GM15510 (cell line): ENCODE data around the gene ZC3H7A.

ENCODE experiments used
- POLR2A ChIP-seq: IDR thresholded peaks from 3 replicates; pipeline ENCODE4 v1.6.1; 2011; ENCODE audit warnings: borderline replicate concordance; ENCODE audit not compliant: insufficient read length; ENCODE audit errors: extremely low read depth

Gene ZC3H7A

GRCh38 chr16:11806721-11807120 lies 9.7 kb upstream of the ZC3H7A start:
- no peak for TF ChIP-seq POLR2A

DNA sequence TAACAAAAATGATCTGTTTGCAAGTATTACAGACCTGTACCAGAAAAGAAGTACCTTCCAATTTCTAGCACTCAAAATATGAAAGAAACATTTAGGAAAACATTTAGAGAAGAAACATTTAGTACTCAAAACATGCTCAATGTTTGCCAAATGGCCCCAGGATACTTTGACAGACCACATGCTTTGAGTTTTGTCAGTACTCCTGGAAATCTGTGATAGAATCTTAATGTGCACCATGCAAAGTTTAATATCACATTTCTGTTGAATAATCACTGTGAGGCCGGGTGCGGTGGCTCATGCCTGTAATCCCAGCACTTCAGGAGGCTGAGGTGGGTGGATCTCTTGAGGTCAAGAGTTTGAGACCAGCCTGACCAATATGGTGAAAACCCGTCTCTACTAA lies 8.5 kb upstream of the ZC3H7A start:
- TF ChIP-seq POLR2A = no peak

GRCh38 chr16:11801481-11802021 lies 4.5 kb upstream of the ZC3H7A start:
- no peak for TF ChIP-seq POLR2A

DNA sequence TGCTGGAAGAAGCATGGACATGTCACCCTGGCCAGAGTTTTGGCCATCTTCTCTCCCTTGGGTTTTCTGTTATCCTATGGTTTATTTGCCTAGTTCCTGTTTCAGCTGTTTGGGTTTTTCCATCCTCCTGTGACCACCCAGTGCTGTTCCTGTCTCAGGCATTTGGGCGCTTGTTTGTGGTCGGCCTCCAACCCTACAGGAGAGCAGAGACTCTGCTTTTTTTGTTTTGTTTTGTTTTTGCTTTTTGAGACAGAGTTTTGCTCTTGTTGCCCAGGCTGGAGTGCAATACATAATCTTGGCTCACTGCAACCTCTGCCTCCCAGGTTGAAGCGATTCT lies 3.3 kb upstream of the ZC3H7A start:
- TF ChIP-seq POLR2A = no peak

GRCh38 chr16:11799509-11800381 lies 2.7 kb upstream of the ZC3H7A start:
- TF ChIP-seq POLR2A = no peak

DNA sequence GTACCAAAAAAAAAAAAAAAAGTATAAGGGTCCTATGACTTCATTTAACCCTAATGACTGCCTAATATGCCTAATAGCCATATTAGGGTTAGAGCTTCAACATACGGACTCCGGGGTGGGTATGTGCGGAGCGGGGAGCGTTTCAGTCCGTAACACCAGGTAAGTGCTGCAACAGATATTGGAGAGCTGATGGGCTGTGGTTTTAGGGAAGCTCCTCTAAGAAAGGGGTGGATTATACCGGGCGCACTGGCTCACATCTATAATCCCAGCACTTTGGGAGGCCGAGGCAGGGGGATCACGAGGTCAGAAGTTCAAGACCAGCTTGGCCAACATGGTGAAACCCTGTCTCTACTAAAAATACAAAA lies 1.9 kb upstream of the ZC3H7A start:
- TF ChIP-seq POLR2A = no peak

DNA sequence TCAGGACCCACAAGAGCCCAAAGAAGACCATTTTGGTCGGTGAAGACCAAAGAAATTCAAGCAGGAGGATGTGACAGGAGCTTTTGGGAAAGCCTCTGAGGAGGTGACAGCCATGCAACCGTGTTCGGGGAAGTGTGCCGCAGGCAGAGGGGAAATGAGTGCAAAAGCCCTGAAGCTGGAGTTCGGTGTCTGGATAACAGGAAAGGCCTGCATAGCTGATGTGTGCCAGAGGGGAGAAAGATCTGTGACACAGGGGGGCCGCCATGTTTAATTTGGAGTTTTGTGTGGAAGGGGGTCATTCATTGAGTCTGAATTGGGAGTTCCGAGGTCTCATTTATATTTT lies 870 bp upstream of the ZC3H7A start:
- no peak for TF ChIP-seq POLR2A

DNA sequence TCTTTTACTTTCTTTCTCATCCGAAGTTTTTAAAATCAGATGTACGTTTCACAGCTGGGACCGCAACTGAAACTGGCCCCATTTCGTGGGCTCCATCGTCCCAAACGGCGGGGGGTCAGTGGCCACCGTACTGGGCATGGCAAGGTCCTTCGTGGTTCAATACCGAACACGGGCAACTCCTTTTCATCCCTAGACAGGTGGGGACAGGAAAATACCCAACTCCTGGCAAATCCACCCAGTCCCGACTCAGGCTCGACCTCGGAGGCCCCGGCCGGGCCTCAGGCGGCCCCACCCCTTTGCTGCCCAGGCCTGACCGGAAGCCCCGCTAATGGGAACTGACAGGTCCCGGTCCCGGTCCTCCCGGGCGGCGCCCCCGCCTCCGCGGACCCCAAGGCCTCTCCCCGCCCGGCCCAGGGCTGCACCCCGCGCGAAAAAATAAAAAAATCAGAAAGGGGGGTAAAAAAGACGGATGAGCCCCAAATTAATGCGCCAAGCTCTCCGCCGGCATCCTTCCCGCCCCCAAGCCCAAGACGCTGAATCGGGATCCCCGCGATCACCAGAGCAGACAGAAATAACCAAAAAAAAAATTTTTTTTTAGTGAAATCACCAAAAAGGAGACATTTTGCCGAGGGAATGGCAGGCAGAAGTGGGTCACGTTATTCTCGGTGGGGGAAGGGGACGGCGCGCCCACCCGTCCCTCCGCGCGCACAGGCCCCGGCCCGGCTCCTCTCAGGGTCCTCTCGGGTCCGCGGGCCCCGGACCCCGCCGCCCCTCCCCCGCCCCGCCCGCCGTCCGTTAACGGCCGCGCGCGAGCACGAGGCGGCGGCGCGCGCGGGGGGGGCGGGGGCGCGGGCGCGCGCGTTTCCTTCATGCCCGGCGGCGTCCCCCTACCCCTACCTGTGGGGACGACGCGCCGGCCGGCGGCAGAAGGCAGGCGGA lies 562 bp downstream of the ZC3H7A start:
- TF ChIP-seq POLR2A = no peak

DNA sequence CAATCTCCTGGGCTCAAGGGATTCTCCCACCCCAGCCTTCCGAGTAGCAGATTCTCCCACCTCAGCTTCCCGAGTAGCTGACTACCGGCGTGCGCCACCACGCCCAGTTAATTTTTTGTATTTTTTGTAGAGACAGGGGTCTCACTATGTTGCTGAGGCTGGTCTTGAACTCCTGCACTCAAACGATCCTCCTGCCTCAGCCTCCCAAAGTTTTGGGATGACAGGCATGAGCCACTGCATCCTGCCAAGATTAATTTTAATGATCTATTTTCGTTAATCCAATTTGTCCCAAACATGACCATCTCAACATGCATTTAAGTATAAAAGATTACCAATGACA lies 1.2 kb downstream of the ZC3H7A start:
- TF ChIP-seq POLR2A = no peak

GRCh38 chr16:11794996-11795886 lies 1.8 kb downstream of the ZC3H7A start:
- TF ChIP-seq POLR2A = no peak

DNA sequence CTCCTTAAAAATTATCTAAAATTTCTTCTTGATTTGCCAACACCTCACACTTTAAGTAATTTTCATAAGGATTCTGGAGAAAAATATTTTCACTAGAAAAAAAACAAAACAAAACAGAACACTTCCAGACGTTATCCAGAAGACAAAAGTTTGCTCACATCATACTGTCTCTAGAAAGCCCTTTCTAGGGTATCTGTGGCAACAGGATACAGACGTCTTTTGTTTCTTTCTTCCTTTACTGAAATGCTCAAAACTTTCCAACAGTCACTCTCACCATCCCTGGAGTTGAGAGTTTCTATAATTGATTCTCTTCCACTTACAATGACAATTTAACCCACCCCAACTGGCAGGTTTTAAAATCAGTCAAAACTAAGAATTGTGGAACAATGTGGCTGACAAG lies 2.6 kb downstream of the ZC3H7A start:
- TF ChIP-seq POLR2A = no peak

- TF ChIP-seq POLR2A = no peak
Observed at GRCh38 chr16:11793840-11794239, 3.2 kb downstream of the ZC3H7A start.

DNA sequence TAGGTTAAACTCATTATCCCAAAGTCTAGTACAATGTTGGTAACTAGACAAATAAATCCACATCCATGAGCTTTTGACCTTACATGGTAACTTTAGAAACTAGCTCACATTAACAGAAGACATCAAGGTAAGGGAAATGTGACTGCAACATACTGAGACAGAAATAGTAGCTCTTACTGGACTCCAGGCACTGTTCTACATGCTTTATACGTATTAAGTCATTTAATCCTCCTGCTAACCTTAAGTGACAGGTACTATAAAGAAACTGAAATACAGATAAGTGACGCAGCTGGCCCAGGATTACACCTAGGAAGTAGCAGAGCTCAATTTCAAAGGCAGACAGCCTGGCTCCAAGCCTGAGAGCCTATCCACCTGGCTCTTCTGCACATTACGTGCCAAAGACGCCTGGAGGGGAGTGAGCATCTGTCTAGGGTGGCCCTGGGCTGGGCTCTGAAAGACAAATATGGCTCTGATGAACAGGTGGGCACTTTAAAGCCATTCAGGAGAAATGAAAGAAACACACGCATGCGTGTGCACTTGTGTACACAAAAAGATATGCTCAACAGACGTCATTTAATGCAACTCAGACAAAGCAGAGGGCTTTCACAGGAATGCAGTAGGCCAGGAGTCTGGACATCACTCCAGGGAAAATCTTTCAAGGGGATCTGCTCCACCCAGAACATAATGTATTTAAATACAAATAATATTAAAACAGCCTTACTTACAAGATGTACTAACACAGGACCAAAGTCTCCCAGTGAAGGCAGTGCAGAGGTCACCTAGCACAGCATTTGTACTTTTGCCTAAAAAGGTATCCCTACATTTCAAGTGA lies 4.4 kb downstream of the ZC3H7A start:
- no peak for TF ChIP-seq POLR2A
